Endometrial microvascular endothelial cells (primary cell): Measurements from ENCODE around the gene COL9A3. TPM values are rescaled to one million over a fixed set of nuclear protein-coding genes. Genes with fewer than 3 reads are reported as not detected.

Experiments
- in situ Hi-C: cut with HindIII; loops from 2 replicates; pipeline ENCODE4 v1.10.0; 2017; ENCODE audit warnings: low sequenced_read_pairs, low pct_unique_long_range_greater_than_20kb; ENCODE audit errors: inconsistent ontology term
- total RNA-seq: library from RNA; depleted of rRNA; stranded (reverse); fragments of >200 nt; gene quantifications from one replicate; pipeline ENCODE4 v1.2.3, GENCODE V29; 2015; ENCODE audit errors: inconsistent ontology term

COL9A3 gene
- total RNA-seq, 1 donor from 2014 or later: not detected

- in situ Hi-C loops: no loop called here
Measured at GRCh38 chr20:62830251-62830650, 13.4 kb downstream of the COL9A3 start.

- in situ Hi-C loops: no loop called here
Measured at GRCh38 chr20:62830821-62831220, 14.0 kb downstream of the COL9A3 start.

GRCh38 chr20:62831361-62831788, 14.5 kb downstream of the COL9A3 start:
- in situ Hi-C loops: no loop called here

GRCh38 chr20:62831854-62832211, 15.0 kb downstream of the COL9A3 start:
- in situ Hi-C loops: no loop called here

GRCh38 chr20:62832212-62832922, 15.5 kb downstream of the COL9A3 start:
- in situ Hi-C loops: no loop called here

GRCh38 chr20:62832951-62833391, 16.1 kb downstream of the COL9A3 start:
- in situ Hi-C loops: no loop called here

- in situ Hi-C loops: no loop called here
Measured at GRCh38 chr20:62834967-62835730, 18.3 kb downstream of the COL9A3 start.

GRCh38 chr20:62835931-62836861, 19.3 kb downstream of the COL9A3 start:
- in situ Hi-C loops: no loop called here

GRCh38 chr20:62836967-62837490, 20.2 kb downstream of the COL9A3 start:
- in situ Hi-C loops: no loop called here

- in situ Hi-C loops: no loop called here
Measured at GRCh38 chr20:62837790-62838127, 20.9 kb downstream of the COL9A3 start.

- in situ Hi-C loops: no loop called here
Measured at GRCh38 chr20:62838128-62838891, 21.5 kb downstream of the COL9A3 start.

- in situ Hi-C loops: no loop called here
Measured at GRCh38 chr20:62839261-62839660, 22.4 kb downstream of the COL9A3 start.

GRCh38 chr20:62839816-62840215, 23.0 kb downstream of the COL9A3 start:
- in situ Hi-C loops: no loop called here

- in situ Hi-C loops: no loop called here
Measured at GRCh38 chr20:62840244-62841197, 23.7 kb downstream of the COL9A3 start.

- in situ Hi-C loops: no loop called here
Measured at GRCh38 chr20:62841705-62842212, 24.9 kb downstream of the COL9A3 start.

GRCh38 chr20:62843656-62844055, 26.8 kb downstream of the COL9A3 start:
- in situ Hi-C loops: no loop called here

GRCh38 chr20:62844182-62844581, 27.3 kb downstream of the COL9A3 start:
- in situ Hi-C loops: no loop called here
